GM12873 (cell line): ENCODE data around the gene BMP2K.

Experiments used
- TF ChIP-seq, protein P1 (sequence below): IDR thresholded peaks from 2 replicates; pipeline ENCODE4 v1.5.1; 2012; ENCODE audit warnings: low read depth, mild to moderate bottlenecking, moderate library complexity, low read length, control low read depth; ENCODE audit not compliant: insufficient read depth; ENCODE audit errors: missing control alignments

BMP2K gene

DNA sequence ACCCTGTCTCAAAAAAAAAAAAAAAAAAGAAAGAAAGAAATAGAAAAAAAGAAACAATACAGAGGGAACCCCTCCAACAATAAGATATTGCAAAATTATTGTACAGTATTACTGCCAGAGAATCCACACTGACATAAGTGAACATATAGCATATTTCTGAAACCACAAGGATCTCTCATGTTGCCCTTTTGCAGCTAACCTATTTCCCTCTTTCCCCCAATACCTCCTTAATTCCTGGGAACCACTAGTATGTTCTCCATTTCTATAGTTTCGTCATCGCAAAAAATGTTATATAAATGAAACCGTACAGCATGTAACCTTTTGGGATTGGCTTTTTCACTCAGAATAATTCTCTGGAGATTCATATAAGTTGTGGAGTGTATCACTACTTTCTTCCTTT is 20.0 kb upstream of the BMP2K start:
- TF ChIP-seq, protein P1, sequence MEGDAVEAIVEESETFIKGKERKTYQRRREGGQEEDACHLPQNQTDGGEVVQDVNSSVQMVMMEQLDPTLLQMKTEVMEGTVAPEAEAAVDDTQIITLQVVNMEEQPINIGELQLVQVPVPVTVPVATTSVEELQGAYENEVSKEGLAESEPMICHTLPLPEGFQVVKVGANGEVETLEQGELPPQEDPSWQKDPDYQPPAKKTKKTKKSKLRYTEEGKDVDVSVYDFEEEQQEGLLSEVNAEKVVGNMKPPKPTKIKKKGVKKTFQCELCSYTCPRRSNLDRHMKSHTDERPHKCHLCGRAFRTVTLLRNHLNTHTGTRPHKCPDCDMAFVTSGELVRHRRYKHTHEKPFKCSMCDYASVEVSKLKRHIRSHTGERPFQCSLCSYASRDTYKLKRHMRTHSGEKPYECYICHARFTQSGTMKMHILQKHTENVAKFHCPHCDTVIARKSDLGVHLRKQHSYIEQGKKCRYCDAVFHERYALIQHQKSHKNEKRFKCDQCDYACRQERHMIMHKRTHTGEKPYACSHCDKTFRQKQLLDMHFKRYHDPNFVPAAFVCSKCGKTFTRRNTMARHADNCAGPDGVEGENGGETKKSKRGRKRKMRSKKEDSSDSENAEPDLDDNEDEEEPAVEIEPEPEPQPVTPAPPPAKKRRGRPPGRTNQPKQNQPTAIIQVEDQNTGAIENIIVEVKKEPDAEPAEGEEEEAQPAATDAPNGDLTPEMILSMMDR = no peak

DNA sequence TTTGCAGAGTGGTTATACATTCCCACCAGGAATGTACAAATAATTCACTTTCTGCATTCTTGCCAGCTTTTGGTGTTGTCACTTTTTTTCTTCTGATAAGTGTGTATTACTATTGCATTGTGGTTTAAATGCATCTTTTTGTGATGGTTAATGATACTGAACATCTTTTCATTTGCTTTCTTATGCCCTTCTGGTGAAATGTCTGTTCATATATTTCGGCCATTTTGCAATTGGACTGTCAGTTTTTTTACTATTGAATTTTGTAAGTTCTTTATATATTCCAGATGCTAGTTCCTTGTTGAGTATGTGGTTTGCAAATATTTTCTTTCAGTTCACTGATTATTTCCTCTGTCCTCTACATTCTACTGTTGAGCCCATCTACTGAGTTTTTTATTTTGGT is 19.4 kb upstream of the BMP2K start:
- TF ChIP-seq, protein P1 = no peak

DNA sequence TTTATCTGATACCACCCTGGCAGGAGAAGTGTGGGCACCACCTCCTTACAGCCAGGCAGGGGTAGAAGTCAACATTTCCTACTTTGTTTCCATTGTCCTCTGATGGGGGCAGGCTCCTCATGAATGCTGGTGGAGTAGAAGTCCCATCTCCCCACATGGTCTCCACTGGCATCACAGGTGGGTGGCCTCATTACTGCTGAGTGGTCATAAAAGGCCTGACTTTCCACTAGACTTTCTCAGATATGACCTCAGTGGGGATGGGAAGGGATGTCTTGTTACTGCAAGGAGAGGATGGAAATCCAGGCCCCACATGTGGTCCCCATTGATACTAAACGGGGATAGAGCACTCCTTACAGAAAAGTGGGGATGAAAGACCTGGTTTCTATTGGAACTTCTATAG is 18.6 kb upstream of the BMP2K start:
- TF ChIP-seq, protein P1 = no peak

- TF ChIP-seq, protein P1 = no peak
Observed at GRCh38 chr4:78758085-78758484, 18.1 kb upstream of the BMP2K start.

- TF ChIP-seq, protein P1 = no peak
Observed at GRCh38 chr4:78762529-78762928, 13.6 kb upstream of the BMP2K start.

GRCh38 chr4:78763251-78763650 is 12.9 kb upstream of the BMP2K start:
- TF ChIP-seq, protein P1 = no peak

DNA sequence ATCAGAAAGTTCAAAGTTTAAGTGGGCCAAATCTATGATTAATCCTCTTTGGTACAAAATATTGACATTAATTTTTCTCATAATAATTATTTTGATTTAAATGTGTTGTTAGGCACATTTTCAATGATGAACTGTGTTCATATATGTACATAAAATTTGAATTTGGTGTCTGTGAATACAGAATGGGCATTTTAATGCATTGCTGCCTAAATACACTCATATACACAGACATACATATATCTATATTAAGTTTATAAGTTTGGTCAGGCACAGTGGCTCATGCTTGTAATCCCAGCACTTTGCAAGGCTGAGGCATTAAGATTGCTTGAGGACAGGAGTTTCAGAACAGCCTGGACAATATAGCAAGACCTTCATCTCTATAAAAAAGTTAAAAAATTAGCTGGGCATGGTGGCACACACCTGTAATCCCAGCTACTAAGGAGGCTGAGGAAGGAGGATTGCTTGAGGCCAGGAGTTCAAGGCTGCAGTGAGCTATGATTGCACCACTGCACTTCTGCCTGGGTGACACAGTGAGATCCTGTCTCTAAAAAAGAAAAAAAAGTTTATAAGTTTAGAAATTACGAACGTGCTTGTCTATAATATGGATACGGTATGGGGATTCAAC is 12.3 kb upstream of the BMP2K start:
- TF ChIP-seq, protein P1 = no peak
